NCI-H2171 (cell line): ENCODE data around the gene LAMA5.
"Not testable (repeated sequence)": the region's sequence is repeated elsewhere in the genome, so short reads cannot be mapped to it uniquely, and the experiment has no call there.

Source experiments
- DNase-seq: peaks from one replicate; lab custom pipeline; 2025; lab: John Stamatoyannopoulos, UW

The LAMA5 gene

GRCh38 chr20:62387933-62388635, 21.0 kb upstream of the LAMA5 start:
- no peak for DNase-seq

- no peak for DNase-seq
These were observed 20.3 kb upstream of the LAMA5 start for GRCh38 chr20:62387219-62387913.

- peak; percentile 97 for DNase-seq
These were observed 19.5 kb upstream of the LAMA5 start, which contains the start of gene RPS21 for GRCh38 chr20:62386383-62387218. Gene RPS21 (plus strand): TSS chr20:62387103. CDS start chr20:62387339, 236 bp downstream.

GRCh38 chr20:62382306-62383198, 15.4 kb upstream of the LAMA5 start:
- peak; percentile 82 for DNase-seq

- no peak for DNase-seq
These were observed 14.7 kb upstream of the LAMA5 start for GRCh38 chr20:62381842-62382241.

- no peak for DNase-seq
These were observed 14.2 kb upstream of the LAMA5 start for GRCh38 chr20:62381202-62381797.

GRCh38 chr20:62378215-62378614, 11.1 kb upstream of the LAMA5 start:
- peak; percentile 17 for DNase-seq

GRCh38 chr20:62377615-62378178, 10.6 kb upstream of the LAMA5 start:
- no peak for DNase-seq

GRCh38 chr20:62377064-62377461, 10.0 kb upstream of the LAMA5 start:
- no peak for DNase-seq

- DNase-seq, result no peak
These were observed 9.3 kb upstream of the LAMA5 start for GRCh38 chr20:62376112-62377063.

GRCh38 chr20:62374331-62375152, 7.4 kb upstream of the LAMA5 start:
- DNase-seq, result no peak

- DNase-seq, result not testable (repeated sequence)
These were observed 6.6 kb upstream of the LAMA5 start for GRCh38 chr20:62373631-62374179.

- no peak for DNase-seq
These were observed 5.2 kb upstream of the LAMA5 start for GRCh38 chr20:62372042-62372993.

- no peak for DNase-seq
These were observed 4.5 kb upstream of the LAMA5 start for GRCh38 chr20:62371588-62372041.

- DNase-seq, result no peak
These were observed 3.9 kb upstream of the LAMA5 start for GRCh38 chr20:62370807-62371587.

GRCh38 chr20:62370115-62370806, 3.1 kb upstream of the LAMA5 start:
- DNase-seq, result no peak
